ENCODE data around the gene AQP1.
A peak's percentile ranks its signal among the peaks of the same experiment; 100 is the strongest.

The AQP1 gene

DNA sequence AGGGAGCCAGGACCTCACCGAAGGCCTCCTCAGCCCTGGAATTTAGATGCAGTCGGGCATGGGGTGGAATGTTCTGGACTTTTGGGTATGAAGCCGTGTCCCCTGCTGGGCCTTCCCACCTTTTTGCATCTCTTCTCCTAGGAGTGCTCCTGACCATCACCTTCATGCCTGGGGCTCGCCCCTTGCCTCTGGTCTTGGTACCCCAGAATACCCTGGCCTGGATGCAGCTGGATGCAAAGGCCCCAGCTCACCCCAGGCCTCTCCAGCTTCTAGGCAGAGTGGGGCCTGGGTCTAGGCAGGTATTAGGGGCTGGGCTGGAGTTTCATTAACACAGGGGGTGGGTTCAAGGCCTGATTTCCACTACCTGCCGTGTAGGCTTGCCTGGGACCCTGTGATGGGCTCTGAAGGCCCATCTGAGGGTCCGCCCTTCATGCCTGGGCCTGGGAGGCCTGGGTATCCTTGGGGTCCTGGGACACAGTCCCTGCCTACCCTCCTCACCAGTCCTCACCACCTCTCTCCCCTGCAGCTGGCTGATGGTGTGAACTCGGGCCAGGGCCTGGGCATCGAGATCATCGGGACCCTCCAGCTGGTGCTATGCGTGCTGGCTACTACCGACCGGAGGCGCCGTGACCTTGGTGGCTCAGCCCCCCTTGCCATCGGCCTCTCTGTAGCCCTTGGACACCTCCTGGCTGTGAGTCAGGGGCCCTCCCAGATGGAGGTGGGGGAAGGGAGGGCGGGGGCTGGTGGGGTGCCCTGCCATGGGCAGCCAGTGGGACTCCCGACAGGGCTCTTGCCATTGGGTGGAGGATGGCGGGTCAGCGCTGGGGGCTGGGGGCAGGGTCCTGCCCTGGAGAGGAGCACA is 10.1 kb downstream of the AQP1 start:
- peak; percentile 19 to 68 for DNase-seq
- intact Hi-C loops (cut with DNase I; ENCODE audit: low total_unique reads): loop anchor here (5.0 kb wide), 1 partner anchor 169 kb away; the partner anchor contains the start of gene INMT
- TF ChIP-seq, protein P1, sequence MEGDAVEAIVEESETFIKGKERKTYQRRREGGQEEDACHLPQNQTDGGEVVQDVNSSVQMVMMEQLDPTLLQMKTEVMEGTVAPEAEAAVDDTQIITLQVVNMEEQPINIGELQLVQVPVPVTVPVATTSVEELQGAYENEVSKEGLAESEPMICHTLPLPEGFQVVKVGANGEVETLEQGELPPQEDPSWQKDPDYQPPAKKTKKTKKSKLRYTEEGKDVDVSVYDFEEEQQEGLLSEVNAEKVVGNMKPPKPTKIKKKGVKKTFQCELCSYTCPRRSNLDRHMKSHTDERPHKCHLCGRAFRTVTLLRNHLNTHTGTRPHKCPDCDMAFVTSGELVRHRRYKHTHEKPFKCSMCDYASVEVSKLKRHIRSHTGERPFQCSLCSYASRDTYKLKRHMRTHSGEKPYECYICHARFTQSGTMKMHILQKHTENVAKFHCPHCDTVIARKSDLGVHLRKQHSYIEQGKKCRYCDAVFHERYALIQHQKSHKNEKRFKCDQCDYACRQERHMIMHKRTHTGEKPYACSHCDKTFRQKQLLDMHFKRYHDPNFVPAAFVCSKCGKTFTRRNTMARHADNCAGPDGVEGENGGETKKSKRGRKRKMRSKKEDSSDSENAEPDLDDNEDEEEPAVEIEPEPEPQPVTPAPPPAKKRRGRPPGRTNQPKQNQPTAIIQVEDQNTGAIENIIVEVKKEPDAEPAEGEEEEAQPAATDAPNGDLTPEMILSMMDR (IDR thresholded peaks at IDR 0.05): no peak
- peaks cover 38 to 53% (median 49%) of the 10 kb centered on the region in 3 donors for H3K36me3 ChIP-seq
- peaks cover 0 to 56% (median 51%) of the 10 kb centered on the region in 4 donors for H3K4me1 ChIP-seq
- H3K27ac ChIP-seq: peak overlapping the region; percentile 87 to 92
- peaks cover 0 to 2% (median 0%) of the 10 kb centered on the region in 3 donors for H3K9me3 ChIP-seq
- H3K27me3 ChIP-seq: no peaks in the 10 kb centered on the region
- H3K4me3 ChIP-seq: no peak overlapping the region

DNA sequence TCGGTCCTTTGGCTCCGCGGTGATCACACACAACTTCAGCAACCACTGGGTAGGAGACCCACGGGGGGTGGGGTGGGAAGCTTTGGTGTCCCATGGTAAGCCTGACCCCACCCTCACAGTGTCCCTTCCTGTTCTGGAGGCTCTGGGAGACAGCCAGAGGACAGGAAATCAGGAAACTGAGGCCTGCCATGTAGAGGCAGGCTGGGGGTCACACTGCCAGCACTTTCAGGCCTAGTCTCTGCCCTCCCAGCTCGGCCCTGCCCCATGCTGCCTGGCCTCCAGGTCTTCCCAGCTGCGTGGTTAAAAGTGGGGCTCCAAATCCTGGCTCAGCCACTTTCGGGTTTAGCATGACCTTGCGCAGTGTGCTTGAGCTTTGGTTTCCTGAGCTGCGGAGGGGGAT is 10.9 kb downstream of the AQP1 start:
- Histone ChIP-seq H3K4me3 (no peak overlapping the region), H3K4me1 (peaks cover 0 to 48% (median 42%) of the 10 kb centered on the region in 4 donors), H3K36me3 (peaks cover 44 to 62% (median 57%) of the 10 kb centered on the region in 3 donors), H3K27ac (peak overlapping the region; percentile 87 to 92), H3K9me3 (peaks cover 0 to 7% (median 0%) of the 10 kb centered on the region in 3 donors), H3K27me3 (no peaks in the 10 kb centered on the region)
- DNase-seq: peak; percentile 18 to 63
- intact Hi-C loops (cut with DNase I; ENCODE audit: low total_unique reads): loop anchor here (5.0 kb wide), 1 partner anchor 170 kb away; the partner anchor contains the start of gene INMT
- TF ChIP-seq, protein P1 (IDR thresholded peaks at IDR 0.05): no peak

DNA sequence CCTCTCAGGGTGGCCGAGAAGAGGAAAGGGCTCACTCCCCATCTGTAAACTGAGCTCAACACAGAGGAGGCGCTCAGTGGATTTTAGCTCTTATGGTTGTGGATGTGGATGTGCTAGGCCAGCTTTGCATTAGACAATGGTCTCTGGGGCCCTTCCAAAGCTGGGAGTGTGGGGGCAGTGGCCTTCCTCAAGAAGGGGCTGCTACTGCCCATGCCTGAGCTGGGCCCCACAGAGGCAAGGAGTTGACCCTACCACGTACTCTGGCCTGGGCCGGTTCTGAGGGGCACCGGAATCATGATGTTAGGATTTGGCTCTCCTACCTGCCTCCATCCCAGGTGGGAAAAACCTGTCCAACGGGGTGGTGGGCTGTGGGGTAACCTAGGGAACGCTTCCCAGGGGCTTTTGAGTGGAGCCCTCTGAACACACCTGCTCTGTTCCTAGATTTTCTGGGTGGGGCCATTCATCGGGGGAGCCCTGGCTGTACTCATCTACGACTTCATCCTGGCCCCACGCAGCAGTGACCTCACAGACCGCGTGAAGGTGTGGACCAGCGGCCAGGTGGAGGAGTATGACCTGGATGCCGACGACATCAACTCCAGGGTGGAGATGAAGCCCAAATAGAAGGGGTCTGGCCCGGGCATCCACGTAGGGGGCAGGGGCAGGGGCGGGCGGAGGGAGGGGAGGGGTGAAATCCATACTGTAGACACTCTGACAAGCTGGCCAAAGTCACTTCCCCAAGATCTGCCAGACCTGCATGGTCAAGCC is 11.5 kb downstream of the AQP1 start:
- peaks cover 0 to 42% (median 39%) of the 10 kb centered on the region in 4 donors for H3K4me1 ChIP-seq
- peak overlapping the region; percentile 87 to 92 for H3K27ac ChIP-seq
- peak; percentile 18 to 59 for DNase-seq
- peaks cover 44 to 63% (median 62%) of the 10 kb centered on the region in 3 donors for H3K36me3 ChIP-seq
- no peaks in the 10 kb centered on the region for H3K27me3 ChIP-seq
- TF ChIP-seq, protein P1 (IDR thresholded peaks at IDR 0.05): no peak
- H3K4me3 ChIP-seq: no peak overlapping the region
- intact Hi-C loops (cut with DNase I; ENCODE audit: low total_unique reads): loop anchor here (5.0 kb wide), 1 partner anchor 171 kb away; the partner anchor contains the start of gene INMT
- peaks cover 0 to 7% (median 0%) of the 10 kb centered on the region in 3 donors for H3K9me3 ChIP-seq

DNA sequence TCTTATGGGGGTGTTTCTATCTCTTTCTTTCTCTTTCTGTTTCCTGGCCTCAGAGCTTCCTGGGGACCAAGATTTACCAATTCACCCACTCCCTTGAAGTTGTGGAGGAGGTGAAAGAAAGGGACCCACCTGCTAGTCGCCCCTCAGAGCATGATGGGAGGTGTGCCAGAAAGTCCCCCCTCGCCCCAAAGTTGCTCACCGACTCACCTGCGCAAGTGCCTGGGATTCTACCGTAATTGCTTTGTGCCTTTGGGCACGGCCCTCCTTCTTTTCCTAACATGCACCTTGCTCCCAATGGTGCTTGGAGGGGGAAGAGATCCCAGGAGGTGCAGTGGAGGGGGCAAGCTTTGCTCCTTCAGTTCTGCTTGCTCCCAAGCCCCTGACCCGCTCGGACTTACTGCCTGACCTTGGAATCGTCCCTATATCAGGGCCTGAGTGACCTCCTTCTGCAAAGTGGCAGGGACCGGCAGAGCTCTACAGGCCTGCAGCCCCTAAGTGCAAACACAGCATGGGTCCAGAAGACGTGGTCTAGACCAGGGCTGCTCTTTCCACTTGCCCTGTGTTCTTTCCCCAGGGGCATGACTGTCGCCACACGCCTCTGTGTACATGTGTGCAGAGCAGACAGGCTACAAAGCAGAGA is 12.2 kb downstream of the AQP1 start:
- Histone ChIP-seq H3K27me3 (no peaks in the 10 kb centered on the region), H3K4me1 (peaks cover 0 to 35% (median 33%) of the 10 kb centered on the region in 4 donors), H3K36me3 (peaks cover 44 to 64% (median 62%) of the 10 kb centered on the region in 3 donors), H3K9me3 (peaks cover 0 to 7% (median 0%) of the 10 kb centered on the region in 3 donors), H3K4me3 (no peak overlapping the region), H3K27ac (no peak overlapping the region)
- peak; percentile 15 to 37 for DNase-seq
- TF ChIP-seq, protein P1 (IDR thresholded peaks at IDR 0.05): no peak
- intact Hi-C loops (cut with DNase I; ENCODE audit: low total_unique reads): loop anchor here (5.0 kb wide), 1 partner anchor 172 kb away; the partner anchor contains the start of gene INMT

DNA sequence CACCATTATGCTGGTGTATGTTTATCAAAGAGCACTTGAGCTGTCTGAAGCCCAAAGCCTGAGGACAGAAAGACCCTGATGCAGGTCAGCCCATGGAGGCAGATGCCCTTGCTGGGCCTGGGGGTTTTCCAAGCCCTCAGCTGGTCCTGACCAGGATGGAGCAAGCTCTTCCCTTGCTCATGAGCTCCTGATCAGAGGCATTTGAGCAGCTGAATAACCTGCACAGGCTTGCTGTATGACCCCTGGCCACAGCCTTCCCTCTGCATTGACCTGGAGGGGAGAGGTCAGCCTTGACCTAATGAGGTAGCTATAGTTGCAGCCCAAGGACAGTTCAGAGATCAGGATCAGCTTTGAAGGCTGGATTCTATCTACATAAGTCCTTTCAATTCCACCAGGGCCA is 13.0 kb downstream of the AQP1 start:
- H3K27ac ChIP-seq: no peak overlapping the region
- peaks cover 0 to 28% (median 26%) of the 10 kb centered on the region in 4 donors for H3K4me1 ChIP-seq
- peak in 1 of 2 donors; percentile 47 for DNase-seq
- TF ChIP-seq, protein P1 (IDR thresholded peaks at IDR 0.05): no peak
- H3K9me3 ChIP-seq: peaks cover 0 to 7% (median 0%) of the 10 kb centered on the region in 3 donors
- no peak overlapping the region for H3K4me3 ChIP-seq
- no peaks in the 10 kb centered on the region for H3K27me3 ChIP-seq
- intact Hi-C loops (cut with DNase I; ENCODE audit: low total_unique reads): loop anchor here (5.0 kb wide), 1 partner anchor 172 kb away; the partner anchor contains the start of gene INMT
- H3K36me3 ChIP-seq: peaks cover 44 to 64% (median 62%) of the 10 kb centered on the region in 3 donors
